ENCODE measurements around the gene IP6K3. TPM values are rescaled to one million over a fixed set of nuclear protein-coding genes. Genes with fewer than 3 reads are reported as not detected.

The IP6K3 gene
- total and polyA plus RNA-seq, 2 donors, result 0.95 to 2.4 TPM

GRCh38 chr6:33772082-33772830, 25.6 kb upstream of the IP6K3 start:
- 77% methylated on average over 24 of the region's 24 CpGs for WGBS
- H3K4me3 ChIP-seq (ENCODE audit: low read depth, low read length), result no peak overlapping the region
- peaks cover 7% of the 10 kb centered on the region for H3K36me3 ChIP-seq (ENCODE audit: insufficient read depth)
- H3K4me1 ChIP-seq (ENCODE audit: insufficient read depth), result no peaks in the 10 kb centered on the region
- H3K27ac ChIP-seq (ENCODE audit: low read depth), result no peak overlapping the region
- DNase-seq (ENCODE audit: extremely low spot score), result no peak

- Histone ChIP-seq H3K36me3 (ENCODE audit: insufficient read depth) (peaks cover 7% of the 10 kb centered on the region), H3K4me3 (ENCODE audit: low read depth, low read length) (no peak overlapping the region), H3K4me1 (ENCODE audit: insufficient read depth) (no peaks in the 10 kb centered on the region), H3K27ac (ENCODE audit: low read depth) (no peak overlapping the region)
- DNase-seq (ENCODE audit: extremely low spot score), result no peak
- 13% methylated on average over 47 of the region's 47 CpGs for WGBS
Observed at GRCh38 chr6:33771146-33772081, 24.7 kb upstream of the IP6K3 start.

- no peak for DNase-seq (ENCODE audit: extremely low spot score)
- Histone ChIP-seq H3K27ac (ENCODE audit: low read depth) (no peak overlapping the region), H3K4me3 (ENCODE audit: low read depth, low read length) (no peak overlapping the region), H3K36me3 (ENCODE audit: insufficient read depth) (peaks cover 7% of the 10 kb centered on the region), H3K4me1 (ENCODE audit: insufficient read depth) (no peaks in the 10 kb centered on the region)
- 44% methylated on average over 3 of the region's 3 CpGs for WGBS
Observed at GRCh38 chr6:33770833-33771145, 24.1 kb upstream of the IP6K3 start.

- Histone ChIP-seq H3K36me3 (ENCODE audit: insufficient read depth) (peaks cover 7% of the 10 kb centered on the region), H3K4me1 (ENCODE audit: insufficient read depth) (no peaks in the 10 kb centered on the region)
- 32% methylated on average over 14 of the region's 14 CpGs for WGBS
Observed at GRCh38 chr6:33770124-33770832, 23.6 kb upstream of the IP6K3 start.

GRCh38 chr6:33769248-33769821, 22.6 kb upstream of the IP6K3 start:
- DNase-seq (ENCODE audit: extremely low spot score), result no peak
- 81% methylated on average over 10 of the region's 10 CpGs for WGBS
- Histone ChIP-seq H3K4me3 (ENCODE audit: low read depth, low read length) (no peak overlapping the region), H3K27ac (ENCODE audit: low read depth) (no peak overlapping the region), H3K36me3 (ENCODE audit: insufficient read depth) (peaks cover 2% of the 10 kb centered on the region), H3K4me1 (ENCODE audit: insufficient read depth) (no peaks in the 10 kb centered on the region)

More at GRCh38 chr6:33770124-33770832, 23.6 kb upstream of the IP6K3 start:
- no peak for DNase-seq (ENCODE audit: extremely low spot score)
- Histone ChIP-seq H3K4me3 (ENCODE audit: low read depth, low read length) (no peak overlapping the region), H3K27ac (ENCODE audit: low read depth) (no peak overlapping the region)

GRCh38 chr6:33768644-33769120, 22.0 kb upstream of the IP6K3 start:
- Histone ChIP-seq H3K4me3 (ENCODE audit: low read depth, low read length) (no peak overlapping the region), H3K36me3 (ENCODE audit: insufficient read depth) (no peaks in the 10 kb centered on the region), H3K4me1 (ENCODE audit: insufficient read depth) (no peaks in the 10 kb centered on the region), H3K27ac (ENCODE audit: low read depth) (no peak overlapping the region)
- 41% methylated on average over 7 of the region's 7 CpGs for WGBS
- DNase-seq (ENCODE audit: extremely low spot score), result no peak

GRCh38 chr6:33766921-33767907, 20.5 kb upstream of the IP6K3 start:
- no peak for DNase-seq (ENCODE audit: extremely low spot score)
- H3K4me1 ChIP-seq (ENCODE audit: insufficient read depth), result no peaks in the 10 kb centered on the region
- H3K36me3 ChIP-seq (ENCODE audit: insufficient read depth), result no peaks in the 10 kb centered on the region
- no peak overlapping the region for H3K27ac ChIP-seq (ENCODE audit: low read depth)
- 81% methylated on average over 11 of the region's 11 CpGs for WGBS
- H3K4me3 ChIP-seq (ENCODE audit: low read depth, low read length), result no peak overlapping the region

GRCh38 chr6:33765368-33765767, 18.7 kb upstream of the IP6K3 start:
- Histone ChIP-seq H3K4me3 (ENCODE audit: low read depth, low read length) (no peak overlapping the region), H3K36me3 (ENCODE audit: insufficient read depth) (no peaks in the 10 kb centered on the region), H3K4me1 (ENCODE audit: insufficient read depth) (no peaks in the 10 kb centered on the region), H3K27ac (ENCODE audit: low read depth) (no peak overlapping the region)
- 96% methylated on average over 9 of the region's 9 CpGs for WGBS
- DNase-seq (ENCODE audit: extremely low spot score), result no peak

- 79% methylated on average over 2 of the region's 2 CpGs for WGBS
Observed at GRCh38 chr6:33764036-33764435, 17.3 kb upstream of the IP6K3 start.

GRCh38 chr6:33763483-33763882, 16.8 kb upstream of the IP6K3 start:
- H3K4me3 ChIP-seq (ENCODE audit: low read depth, low read length), result no peak overlapping the region
- no peaks in the 10 kb centered on the region for H3K36me3 ChIP-seq (ENCODE audit: insufficient read depth)
- H3K27ac ChIP-seq (ENCODE audit: low read depth), result no peak overlapping the region
- H3K4me1 ChIP-seq (ENCODE audit: insufficient read depth), result no peaks in the 10 kb centered on the region
- no peak for DNase-seq (ENCODE audit: extremely low spot score)
- 58% methylated on average over 6 of the region's 6 CpGs for WGBS

More at GRCh38 chr6:33764036-33764435, 17.3 kb upstream of the IP6K3 start:
- DNase-seq (ENCODE audit: extremely low spot score), result no peak
- Histone ChIP-seq H3K4me1 (ENCODE audit: insufficient read depth) (no peaks in the 10 kb centered on the region), H3K36me3 (ENCODE audit: insufficient read depth) (no peaks in the 10 kb centered on the region), H3K4me3 (ENCODE audit: low read depth, low read length) (no peak overlapping the region), H3K27ac (ENCODE audit: low read depth) (no peak overlapping the region)

- H3K4me1 ChIP-seq (ENCODE audit: insufficient read depth), result no peaks in the 10 kb centered on the region
- 82% methylated on average over 4 of the region's 4 CpGs for WGBS
- no peak overlapping the region for H3K4me3 ChIP-seq (ENCODE audit: low read depth, low read length)
- no peak for DNase-seq (ENCODE audit: extremely low spot score)
- H3K27ac ChIP-seq (ENCODE audit: low read depth), result no peak overlapping the region
- H3K36me3 ChIP-seq (ENCODE audit: insufficient read depth), result no peaks in the 10 kb centered on the region
Observed at GRCh38 chr6:33762713-33763112, 16.0 kb upstream of the IP6K3 start.

GRCh38 chr6:33761922-33762629, 15.4 kb upstream of the IP6K3 start:
- no peak overlapping the region for H3K4me3 ChIP-seq (ENCODE audit: low read depth, low read length)
- DNase-seq (ENCODE audit: extremely low spot score), result no peak
- 60% methylated on average over 7 of the region's 7 CpGs for WGBS
- H3K4me1 ChIP-seq (ENCODE audit: insufficient read depth), result no peaks in the 10 kb centered on the region
- H3K27ac ChIP-seq (ENCODE audit: low read depth), result no peak overlapping the region
- H3K36me3 ChIP-seq (ENCODE audit: insufficient read depth), result no peaks in the 10 kb centered on the region
